GM12874 (cell line): ENCODE data around the gene NEU3.
A peak's percentile ranks its signal among the peaks of the same experiment; 100 is the strongest.

Experiments used
- CTCF ChIP-seq: IDR thresholded peaks from 2 replicates; pipeline ENCODE4 v1.5.1; 2011; ENCODE audit warnings: low read depth, mild to moderate bottlenecking, control low read depth, low read length, moderate library complexity; ENCODE audit not compliant: insufficient read depth

NEU3 gene

GRCh38 chr11:75031771-75032549, 43.2 kb downstream of the NEU3 start:
- peak; percentile 85 for TF ChIP-seq CTCF

DNA sequence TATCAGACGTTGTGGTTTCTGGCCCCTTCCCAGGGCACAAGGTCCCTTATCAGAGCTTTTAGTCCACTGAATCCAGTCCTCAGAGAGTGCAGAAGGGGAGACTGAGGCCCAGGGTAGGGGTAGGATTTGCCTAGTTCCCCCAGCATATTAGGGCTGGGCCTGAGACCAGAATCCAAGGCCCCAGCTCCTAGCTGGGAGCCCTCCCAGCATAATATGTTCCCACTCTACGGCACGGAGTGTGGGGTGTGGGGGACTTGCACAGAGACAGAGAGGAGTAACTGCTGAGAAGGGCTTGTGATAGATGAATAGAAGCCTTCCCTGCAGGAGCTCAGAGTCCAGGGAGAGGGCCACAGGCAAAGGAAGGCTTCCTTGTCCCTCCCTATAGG, 43.8 kb downstream of the NEU3 start:
- TF ChIP-seq CTCF: no peak

- no peak for TF ChIP-seq CTCF
Measured at GRCh38 chr11:75033916-75034315, 45.2 kb downstream of the NEU3 start.

DNA sequence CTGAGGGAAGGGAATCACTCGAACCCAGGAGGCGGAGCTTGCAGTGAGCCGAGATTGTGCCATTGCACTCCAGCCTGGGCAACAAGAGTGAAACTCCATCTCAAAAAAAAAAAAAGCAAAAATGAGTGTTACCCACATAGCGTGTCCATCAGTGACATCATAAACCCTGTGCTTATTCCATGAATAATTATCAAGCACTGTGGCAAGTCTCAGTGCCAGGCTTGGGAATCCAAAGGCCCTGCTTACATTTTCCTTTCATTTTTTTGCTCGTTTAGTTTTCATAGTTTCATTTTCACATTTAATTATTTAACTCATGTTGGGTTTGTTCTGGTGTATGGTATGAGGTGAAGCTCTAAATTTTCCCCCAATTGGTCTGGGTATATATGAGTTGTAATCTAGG, 46.5 kb downstream of the NEU3 start:
- no peak for TF ChIP-seq CTCF

GRCh38 chr11:75035911-75036565, 47.3 kb downstream of the NEU3 start:
- TF ChIP-seq CTCF: no peak

DNA sequence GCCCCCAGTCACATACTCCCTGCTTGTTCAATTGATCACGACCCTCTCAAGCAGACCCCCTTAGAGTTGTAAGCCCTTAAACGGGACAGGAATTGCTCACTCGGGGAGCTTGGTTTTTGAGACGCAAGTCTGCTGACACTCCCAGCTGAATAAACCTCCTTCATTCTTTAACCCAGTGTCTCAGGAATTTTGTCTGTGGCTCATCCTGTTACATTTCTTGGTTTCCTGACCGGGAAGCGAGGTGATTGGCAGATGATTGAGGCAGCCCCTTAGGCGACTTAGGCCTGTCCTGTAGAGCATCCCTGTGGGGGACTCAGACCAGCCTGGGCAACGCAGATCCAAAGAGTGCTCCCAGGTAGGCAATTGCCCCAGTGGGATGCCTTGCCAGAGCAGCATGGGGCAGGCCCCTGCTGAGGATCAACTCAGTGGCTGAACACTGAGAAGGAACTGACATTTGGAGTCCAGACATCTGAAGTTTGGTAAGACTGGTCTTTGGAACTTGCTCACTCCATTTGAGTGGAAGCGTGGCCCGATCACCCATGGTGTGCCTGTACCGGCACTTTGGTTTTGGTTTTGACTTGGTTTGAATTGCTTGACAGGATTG, 51.5 kb downstream of the NEU3 start:
- TF ChIP-seq CTCF: no peak

DNA sequence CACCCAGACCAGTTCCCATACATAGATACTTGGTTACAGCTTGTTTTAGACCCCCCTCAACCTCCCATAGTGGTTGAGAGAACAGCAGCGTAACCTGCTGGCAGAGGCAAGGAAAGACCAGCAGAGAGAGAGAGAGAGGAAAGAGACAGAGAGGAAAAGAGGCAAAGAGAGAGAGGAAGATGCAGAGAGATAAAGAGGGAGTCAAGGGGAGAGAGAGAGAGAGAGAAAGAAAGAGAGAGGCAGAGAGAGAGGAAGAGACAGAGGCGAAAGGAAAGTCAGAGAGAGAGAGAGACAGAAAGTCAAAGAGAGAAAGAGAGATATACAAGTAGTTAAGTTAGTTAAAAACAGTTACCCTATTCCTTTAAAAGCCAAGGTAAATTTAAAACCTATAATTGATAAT, 52.5 kb downstream of the NEU3 start:
- no peak for TF ChIP-seq CTCF
